Adrenal gland (tissue), 19 donors: Measurements from ENCODE around the gene RPS6KA1. TPM values are rescaled to one million over a fixed set of nuclear protein-coding genes. Genes with fewer than 3 reads are reported as not detected.

Experiments used
- DNase-seq, 7 donors: peaks; one replicate each; pipeline ENCODE4 v3.0.0-alpha.2; 2019 to 2020
- H3K27ac ChIP-seq, 5 donors: fragments of 200-600 bp; sonication (generic) in 4 of 5; 1 replicate in 3 of 5; 2 replicates in 2 of 5; pipeline versions ENCODE4 v1.5.1 to v1.8.0; 2016 to 2020; ENCODE audit warnings: mild to moderate bottlenecking in 1 of 5
- H3K27me3 ChIP-seq: fragments of 200-600 bp; 2 replicates; pipeline ENCODE4 v1.8.0; 2021
- H3K36me3 ChIP-seq, 2 donors: fragments of 200-600 bp; replicated peaks in 1 of 2; 1 replicate in 1 of 2; 2 replicates in 1 of 2; pipeline versions ENCODE4 v1.5.1 to v1.8.0; 2018 to 2022
- H3K4me1 ChIP-seq, 2 donors: fragments of 200-600 bp; replicated peaks in 1 of 2; 1 replicate in 1 of 2; 2 replicates in 1 of 2; pipeline versions ENCODE4 v1.5.1 to v1.8.0; 2018 to 2021
- H3K4me3 ChIP-seq, 4 donors: fragments of 200-600 bp; sonication (generic) in 3 of 4; one replicate each; pipeline ENCODE4 v1.5.1; 2016 to 2018
- H3K9me3 ChIP-seq, 3 donors: fragments of 200-600 bp; sonication (generic) in 1 of 3; replicated peaks in 1 of 3; 1 replicate in 2 of 3; 2 replicates in 1 of 3; pipeline versions ENCODE4 v1.5.1 to v1.8.0; 2016 to 2021
- CTCF ChIP-seq, 6 experiments: fragments of 450-650 bp in 4 of 6; fragments of 200-600 bp in 2 of 6; sonication (generic) in 1 of 6; IDR thresholded peaks; 1 replicate in 5 of 6; 2 replicates in 1 of 6; pipeline versions ENCODE4 v1.5.1 to v1.8.0; 2016 to 2021; ENCODE audit warnings: antibody characterized with exemption in 6 of 6, mild to moderate bottlenecking in 2 of 6, moderate library complexity in 1 of 6
- POLR2A ChIP-seq, 2 donors: fragments of 450-650 bp; IDR thresholded peaks; one replicate each; pipeline ENCODE4 v1.6.1; 2017; ENCODE audit warnings: antibody characterized with exemption in 2 of 2, mild to moderate bottlenecking in 2 of 2, moderate library complexity in 1 of 2
- WGBS, 4 donors: extraction: QIAGEN DNeasy Blood & Tissue Kit in 2 of 4; methylation state at CpG; one replicate each; pipeline versions ENCODE4 v1.1.5 to v1.1.7; 2013 to 2017; 5-methylcytosine and 5-hydroxymethylcytosine counted together
- intact Hi-C, 2 donors: fragments of 100-400 bp; cut with DNase I; formaldehyde crosslinking; loops; one replicate each; pipeline versions ENCODE4 v1.14.1 to v1.15.0; 2022 to 2023
- long read RNA-seq, 10 donors: library from polyadenylated mRNA in 3 of 10; unstranded in 2 of 10; stranded (forward) in 1 of 10; transcript quantifications; one replicate each; pipeline ENCODE4 v2.0.0 and lab custom pipeline, GENCODE V29; 2021 to 2026
- polyA plus RNA-seq, 3 donors: library from polyadenylated mRNA; stranded (reverse); fragments of 200-250 nt in 2 of 3; fragments of 350-450 nt in 1 of 3; fragmentation: Illumina TruSeq in 1 of 3; extraction: RNeasy Lipid Tissue Mini Kit (QIAGEN cat#74804) in 1 of 3; gene quantifications; one replicate each; pipeline ENCODE4 v1.2.3, GENCODE V29; 2013 to 2014
- total RNA-seq, 9 donors: library from RNA; depleted of rRNA in 4 of 9; stranded (reverse); fragments of >200 nt in 4 of 9; fragments of 120-200 nt in 1 of 9; fragmentation: NEBNext Ultra II Directional in 1 of 9; extraction: Animal tissue kit (Norgen Biotek cat#: 25700) in 1 of 9; gene quantifications; one replicate each; pipeline versions ENCODE4 v1.1.0 to v1.2.4, GENCODE V29; 2013 to 2023
- donor health status: healthy with polysubstance abuse.
- donor health status: Bipolar disorder and iron deficiency.
- donor health status: DM: yes; HTN: yes; CAD: no.
- donor health status: DM: no; HTN: no; CAD: no.
- donor health status: DM: no; HTN: no; CAD: no.
- donor health status: DM: yes; HTN: yes; CAD: no.

RPS6KA1 gene
- total RNA-seq: 10 to 100 TPM; 37.7 to 51.5 (median 40.4) TPM
- 10 to 100 TPM; 17.1 to 45.8 (median 28.4) TPM for polyA plus RNA-seq
- long read RNA-seq, donor 1, transcript RPS6KA1-204 (22 exons, 3,186 nt): major isoform, 9 of 9 reads
- long read RNA-seq, donor 1, partial matches to known transcripts: 0 of 9 reads
- long read RNA-seq, donor 1, other reads (novel, unspliced or antisense): 0 of 9 reads
- long read RNA-seq, donor 2, transcript RPS6KA1-204 (22 exons, 3,186 nt): major isoform, 6 of 6 reads
- long read RNA-seq, donor 2, partial matches to known transcripts: 0 of 6 reads
- long read RNA-seq, donor 2, other reads (novel, unspliced or antisense): 0 of 6 reads
- long read RNA-seq, donor 3, transcript RPS6KA1-204 (22 exons, 3,186 nt): major isoform, 7 of 7 reads
- long read RNA-seq, donor 3, partial matches to known transcripts: 0 of 7 reads
- long read RNA-seq, donor 3, other reads (novel, unspliced or antisense): 0 of 7 reads
- long read RNA-seq, donor 4, partial matches to known transcripts: 1 of 4 reads
- long read RNA-seq, donor 4, other reads (novel, unspliced or antisense): 0 of 4 reads
- long read RNA-seq, donor 5, transcript RPS6KA1-220 (21 exons, 2,359 nt): minor isoform, 13 of 112 reads
- long read RNA-seq, donor 5, transcript RPS6KA1-204 (22 exons, 3,186 nt): major isoform, 80 of 112 reads
- long read RNA-seq, donor 5, partial matches to known transcripts: 4 of 112 reads
- long read RNA-seq, donor 5, other reads (novel, unspliced or antisense): 10 of 112 reads
- long read RNA-seq, donor 6, partial matches to known transcripts: 1 of 3 reads
- long read RNA-seq, donor 6, other reads (novel, unspliced or antisense): 1 of 3 reads
- long read RNA-seq, donor 7, partial matches to known transcripts: 0 of 1 reads
- long read RNA-seq, donor 7, other reads (novel, unspliced or antisense): 0 of 1 reads
- long read RNA-seq, donor 8, transcript RPS6KA1-204 (22 exons, 3,186 nt): major isoform, 8 of 8 reads
- long read RNA-seq, donor 8, partial matches to known transcripts: 0 of 8 reads
- long read RNA-seq, donor 8, other reads (novel, unspliced or antisense): 0 of 8 reads
- long read RNA-seq, donor 9, transcript RPS6KA1-204 (22 exons, 3,186 nt): major isoform, 8 of 8 reads
- long read RNA-seq, donor 9, partial matches to known transcripts: 0 of 8 reads
- long read RNA-seq, donor 9, other reads (novel, unspliced or antisense): 0 of 8 reads
- long read RNA-seq, donor 10, transcript RPS6KA1-204 (22 exons, 3,186 nt): major isoform, 5 of 5 reads
- long read RNA-seq, donor 10, partial matches to known transcripts: 0 of 5 reads
- long read RNA-seq, donor 10, other reads (novel, unspliced or antisense): 0 of 5 reads

- Histone ChIP-seq H3K9me3 (no peaks in the 10 kb centered on the region), H3K36me3 (no peaks in the 10 kb centered on the region), H3K4me3 (peak within 1 kb of the TSS; percentile 49 to 94 (median 60)), H3K4me1 (peaks cover 11 to 19% of the 10 kb centered on the region in 2 donors), H3K27ac (peak within 1 kb of the TSS in 3 of 5 donors; percentile 57 to 88 (median 77)), H3K27me3 (no peaks in the 10 kb centered on the region)
- DNase-seq: peak in 6 of 7 donors; percentile 54 to 66 (median 64)
- no peak for TF ChIP-seq CTCF (IDR thresholded peaks at IDR 0.05)
- TF ChIP-seq POLR2A (IDR thresholded peaks at IDR 0.05): peak in 1 of 2 donors; percentile 67
- WGBS, 4 donors: 0 to 3% (median 1%) methylated on average over 9 to 85 of the region's 86 CpGs
- intact Hi-C loops: no loop called here
These were observed at the start of gene RPS6KA1 for GRCh38 chr1:26529655-26530409. Gene RPS6KA1, plus strand, starts transcription at chr1:26529761. Its CDS starts 160 bp downstream, at chr1:26529921.

- intact Hi-C loops: no loop called here
- 89 to 96% (median 92%) methylated on average over 2 of the region's 2 CpGs for WGBS, 4 donors
- no peak overlapping the region for H3K27ac ChIP-seq
- no peak overlapping the region for H3K4me3 ChIP-seq
- peaks cover 0 to 7% of the 10 kb centered on the region in 2 donors for H3K36me3 ChIP-seq
- H3K9me3 ChIP-seq: no peaks in the 10 kb centered on the region
- no peaks in the 10 kb centered on the region for H3K4me1 ChIP-seq
- TF ChIP-seq CTCF (IDR thresholded peaks at IDR 0.05) (no peak), POLR2A (IDR thresholded peaks at IDR 0.05) (no peak)
- H3K27me3 ChIP-seq: no peaks in the 10 kb centered on the region
- no peak for DNase-seq
These were observed 46.6 kb upstream of the RPS6KA1 start for GRCh38 chr1:26482921-26483320.

GRCh38 chr1:26483980-26484379, 45.6 kb upstream of the RPS6KA1 start:
- Histone ChIP-seq H3K9me3 (no peaks in the 10 kb centered on the region), H3K4me3 (no peak overlapping the region), H3K27ac (no peak overlapping the region), H3K27me3 (no peaks in the 10 kb centered on the region), H3K4me1 (no peaks in the 10 kb centered on the region), H3K36me3 (peaks cover 0 to 5% of the 10 kb centered on the region in 2 donors)
- TF ChIP-seq CTCF (IDR thresholded peaks at IDR 0.05) (no peak), POLR2A (IDR thresholded peaks at IDR 0.05) (no peak)
- no peak for DNase-seq
- intact Hi-C loops: no loop called here
- WGBS, 4 donors: 72 to 78% (median 75%) methylated on average over 2 of the region's 2 CpGs
